ENCODE data around the gene TTC3.

- TF ChIP-seq CTCF (conservative IDR thresholded peaks at IDR 0.05) (no peak), EZH2 (IDR thresholded peaks at IDR 0.05; ENCODE audit: low read depth) (no peak)
These were observed 40.1 kb upstream of the TTC3 start for GRCh38 chr21:37032877-37033471.

Data from PC-9 (cell line).